ENCODE data around the gene IQSEC2.

The IQSEC2 gene

DNA sequence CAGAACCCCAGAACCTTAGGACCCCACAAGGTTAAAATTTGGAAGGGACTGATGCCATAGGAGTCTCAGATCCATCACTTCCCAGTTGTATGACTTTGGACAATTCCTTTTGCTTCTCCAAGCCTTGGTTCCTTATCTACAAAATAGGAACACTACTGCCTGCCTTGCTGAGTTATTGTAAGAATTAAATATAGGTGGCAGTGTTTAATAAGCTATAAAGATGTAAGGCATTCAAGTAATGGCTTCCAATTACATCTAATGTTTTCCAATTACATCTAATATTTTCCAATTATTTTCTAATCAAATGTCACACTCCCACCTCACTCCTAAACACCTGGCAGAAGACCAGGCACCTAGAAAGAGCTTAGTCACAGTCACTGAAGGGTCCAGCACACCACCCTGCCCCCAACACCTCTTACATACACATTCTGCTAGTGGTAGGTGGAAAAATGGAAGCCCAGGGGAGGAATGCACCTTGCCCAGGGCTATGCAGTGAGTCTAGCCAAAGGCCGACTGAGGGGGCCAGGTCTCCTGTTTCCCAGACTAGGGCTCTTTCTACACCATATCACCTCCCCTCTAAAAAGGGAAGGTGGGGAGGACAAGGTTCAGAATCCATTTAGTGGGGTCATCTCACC lies 31.9 kb downstream of the IQSEC2 start:
- in situ Hi-C loops (cut with MboI; ENCODE audit: low sequenced_read_pairs, unreplicated experiment): no loop called here
- no peak for DNase-seq (ENCODE audit: low spot score)
- TF ChIP-seq, protein P1, sequence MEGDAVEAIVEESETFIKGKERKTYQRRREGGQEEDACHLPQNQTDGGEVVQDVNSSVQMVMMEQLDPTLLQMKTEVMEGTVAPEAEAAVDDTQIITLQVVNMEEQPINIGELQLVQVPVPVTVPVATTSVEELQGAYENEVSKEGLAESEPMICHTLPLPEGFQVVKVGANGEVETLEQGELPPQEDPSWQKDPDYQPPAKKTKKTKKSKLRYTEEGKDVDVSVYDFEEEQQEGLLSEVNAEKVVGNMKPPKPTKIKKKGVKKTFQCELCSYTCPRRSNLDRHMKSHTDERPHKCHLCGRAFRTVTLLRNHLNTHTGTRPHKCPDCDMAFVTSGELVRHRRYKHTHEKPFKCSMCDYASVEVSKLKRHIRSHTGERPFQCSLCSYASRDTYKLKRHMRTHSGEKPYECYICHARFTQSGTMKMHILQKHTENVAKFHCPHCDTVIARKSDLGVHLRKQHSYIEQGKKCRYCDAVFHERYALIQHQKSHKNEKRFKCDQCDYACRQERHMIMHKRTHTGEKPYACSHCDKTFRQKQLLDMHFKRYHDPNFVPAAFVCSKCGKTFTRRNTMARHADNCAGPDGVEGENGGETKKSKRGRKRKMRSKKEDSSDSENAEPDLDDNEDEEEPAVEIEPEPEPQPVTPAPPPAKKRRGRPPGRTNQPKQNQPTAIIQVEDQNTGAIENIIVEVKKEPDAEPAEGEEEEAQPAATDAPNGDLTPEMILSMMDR (IDR thresholded peaks at IDR 0.05; ENCODE audit: borderline replicate concordance, control extremely low read depth, extremely low read depth, insufficient read depth, missing control alignments): no peak

- DNase-seq (ENCODE audit: low spot score): no peak
- TF ChIP-seq, protein P1 (IDR thresholded peaks at IDR 0.05; ENCODE audit: borderline replicate concordance, control extremely low read depth, extremely low read depth, insufficient read depth, missing control alignments): no peak
- in situ Hi-C loops (cut with MboI; ENCODE audit: low sequenced_read_pairs, unreplicated experiment): no loop called here
Observed at GRCh38 chrX:53247928-53248327, 33.5 kb downstream of the IQSEC2 start.

DNA sequence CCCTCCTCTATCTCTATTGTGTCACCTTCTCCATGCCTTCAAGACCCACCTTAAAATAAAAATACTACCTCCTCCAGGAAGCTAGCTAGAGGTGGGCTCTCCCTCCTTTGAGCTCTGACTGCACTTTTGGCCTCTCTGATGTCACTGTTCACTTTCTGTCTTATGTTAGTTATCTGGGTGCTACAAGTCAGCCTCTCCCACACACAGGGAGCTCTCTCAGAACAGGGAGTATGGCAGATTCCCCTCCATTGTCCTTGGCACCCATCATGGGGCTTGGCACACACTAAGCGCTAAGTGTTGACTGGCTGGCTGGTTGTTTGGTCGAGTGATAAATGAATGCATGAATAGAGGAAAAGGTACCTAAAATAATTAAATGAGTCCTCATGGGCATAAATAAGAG lies 35.2 kb downstream of the IQSEC2 start:
- in situ Hi-C loops (cut with MboI; ENCODE audit: low sequenced_read_pairs, unreplicated experiment): no loop called here
- DNase-seq (ENCODE audit: low spot score): no peak
- TF ChIP-seq, protein P1 (IDR thresholded peaks at IDR 0.05; ENCODE audit: borderline replicate concordance, control extremely low read depth, extremely low read depth, insufficient read depth, missing control alignments): no peak

DNA sequence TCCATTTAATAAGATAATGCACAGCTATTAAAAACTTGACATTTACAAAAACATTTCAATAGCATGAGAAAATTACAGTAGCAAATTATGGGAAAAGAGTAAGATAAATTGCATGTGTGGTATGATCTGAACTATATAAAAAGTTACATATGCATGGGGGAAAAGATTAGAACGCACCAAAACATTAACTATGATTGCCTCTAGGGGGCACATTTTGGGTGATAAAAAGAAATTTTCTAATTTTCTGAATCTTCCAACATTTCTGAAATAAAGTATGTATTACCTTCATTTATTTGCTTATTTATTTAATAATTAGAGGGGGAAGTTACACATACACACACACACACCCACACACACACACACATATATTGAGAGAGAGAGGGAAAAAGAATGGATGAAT lies 36.8 kb downstream of the IQSEC2 start:
- DNase-seq (ENCODE audit: low spot score): no peak
- in situ Hi-C loops (cut with MboI; ENCODE audit: low sequenced_read_pairs, unreplicated experiment): no loop called here

GRCh38 chrX:53242310-53242709 lies 39.1 kb downstream of the IQSEC2 start:
- DNase-seq (ENCODE audit: low spot score): no peak
- TF ChIP-seq, protein P1 (IDR thresholded peaks at IDR 0.05; ENCODE audit: borderline replicate concordance, control extremely low read depth, extremely low read depth, insufficient read depth, missing control alignments): no peak
- in situ Hi-C loops (cut with MboI; ENCODE audit: low sequenced_read_pairs, unreplicated experiment): no loop called here

More for the DNA sequence above, 36.8 kb downstream of the IQSEC2 start:
- TF ChIP-seq, protein P1 (IDR thresholded peaks at IDR 0.05; ENCODE audit: borderline replicate concordance, control extremely low read depth, extremely low read depth, insufficient read depth, missing control alignments): no peak

GRCh38 chrX:53241558-53241957 lies 39.8 kb downstream of the IQSEC2 start:
- no peak for DNase-seq (ENCODE audit: low spot score)
- in situ Hi-C loops (cut with MboI; ENCODE audit: low sequenced_read_pairs, unreplicated experiment): no loop called here
- TF ChIP-seq, protein P1 (IDR thresholded peaks at IDR 0.05; ENCODE audit: borderline replicate concordance, control extremely low read depth, extremely low read depth, insufficient read depth, missing control alignments): no peak

All from GM13976 (cell line).